Astrocyte (in vitro differentiated cells and primary cell): ENCODE results near the gene EPS15. TPM values are rescaled to one million over a fixed set of nuclear protein-coding genes. Genes with fewer than 3 reads are reported as not detected.

Experiments used
- DNase-seq: peaks from one replicate; pipeline ENCODE4 v3.0.0-alpha.2; 2010; ENCODE audit warnings: low read depth
- FAIRE-seq: peaks from 2 replicates; lab custom pipeline; 2011; peaks lifted over from hg19 to GRCh38; lab: Jason Lieb, UNC
- H2AFZ ChIP-seq: 2 replicates; pipeline ENCODE4 v1.6.0; 2012; ENCODE audit warnings: low read depth, low read length, inconsistent platforms
- H3K27ac ChIP-seq: 2 replicates; pipeline ENCODE4 v1.5.1; 2011; ENCODE audit warnings: low read depth, low read length, inconsistent platforms
- H3K27me3 ChIP-seq: 2 replicates; pipeline ENCODE4 v1.6.0; 2011; ENCODE audit warnings: low read length, inconsistent platforms; ENCODE audit not compliant: insufficient read depth
- H3K36me3 ChIP-seq: 2 replicates; pipeline ENCODE4 v1.5.1; 2011; ENCODE audit warnings: low read length, inconsistent platforms; ENCODE audit not compliant: insufficient read depth
- H3K4me1 ChIP-seq: 2 replicates; pipeline ENCODE4 v1.5.1; 2011; ENCODE audit warnings: low read length, inconsistent platforms; ENCODE audit not compliant: insufficient read depth
- H3K4me2 ChIP-seq: 2 replicates; pipeline ENCODE4 v1.6.0; 2012; ENCODE audit warnings: low read length, inconsistent platforms
- H3K4me3 ChIP-seq: 2 replicates; pipeline ENCODE4 v1.5.1; 2011; ENCODE audit warnings: low read depth, mild to moderate bottlenecking, low read length, inconsistent platforms; ENCODE audit not compliant: insufficient read depth
- H3K79me2 ChIP-seq: 2 replicates; pipeline ENCODE4 v1.6.0; 2012; ENCODE audit warnings: mild to moderate bottlenecking, low read length, inconsistent platforms; ENCODE audit not compliant: insufficient read depth
- H3K9ac ChIP-seq: 2 replicates; pipeline ENCODE4 v1.6.0; 2012; ENCODE audit warnings: mild to moderate bottlenecking, low read length, inconsistent platforms
- H3K9me3 ChIP-seq: 2 replicates; pipeline ENCODE4 v1.5.1; 2012; ENCODE audit warnings: low read depth, mild to moderate bottlenecking, low read length, inconsistent platforms; ENCODE audit not compliant: insufficient read depth
- H4K20me1 ChIP-seq: 2 replicates; pipeline ENCODE4 v1.6.0; 2012; ENCODE audit warnings: low read length, inconsistent platforms; ENCODE audit not compliant: insufficient read depth
- H3K27ac Mint-ChIP-seq: one replicate; pipeline ENCODE4 v1.8.0; 2021; ENCODE audit warnings: mild to moderate bottlenecking, mixed read lengths; ENCODE audit not compliant: unreplicated experiment
- H3K27me3 Mint-ChIP-seq: one replicate; pipeline ENCODE4 v1.8.0; 2021; ENCODE audit warnings: low read depth, mixed read lengths; ENCODE audit not compliant: unreplicated experiment
- H3K36me3 Mint-ChIP-seq: one replicate; pipeline ENCODE4 v1.8.0; 2021; ENCODE audit warnings: low read depth, mixed read lengths; ENCODE audit not compliant: unreplicated experiment
- H3K4me1 Mint-ChIP-seq: one replicate; pipeline ENCODE4 v1.8.0; 2021; ENCODE audit warnings: low read depth, mixed read lengths; ENCODE audit not compliant: unreplicated experiment
- H3K4me3 Mint-ChIP-seq: one replicate; pipeline ENCODE4 v1.8.0; 2021; ENCODE audit warnings: mild to moderate bottlenecking, moderate library complexity, mixed read lengths; ENCODE audit not compliant: unreplicated experiment
- H3K9me3 Mint-ChIP-seq: one replicate; pipeline ENCODE4 v1.8.0; 2021; ENCODE audit warnings: mild to moderate bottlenecking, mixed read lengths; ENCODE audit not compliant: unreplicated experiment
- CTCF ChIP-seq: IDR thresholded peaks from 2 replicates; pipeline ENCODE4 v1.5.1; 2011; ENCODE audit warnings: low read depth, mild to moderate bottlenecking, inconsistent platforms, low read length, moderate library complexity; ENCODE audit not compliant: insufficient read depth
- EZH2 ChIP-seq: IDR thresholded peaks from 2 replicates; pipeline ENCODE4 v1.6.1; 2012; ENCODE audit warnings: mild to moderate bottlenecking, low read length, inconsistent platforms; ENCODE audit not compliant: insufficient read depth
- total RNA-seq: library from RNA; stranded (reverse); gene quantifications from 2 replicates; pipeline ENCODE4 v1.2.1, GENCODE V29; 2021

EPS15 gene
- total RNA-seq, 1 donor from 2014 or later = 70.6 TPM

GRCh38 chr1:51553911-51554310, 34.8 kb upstream of the EPS15 start:
- no peak for FAIRE-seq
- no peak overlapping the region for H3K27ac Mint-ChIP-seq

GRCh38 chr1:51552929-51553807, 34.1 kb upstream of the EPS15 start:
- Histone ChIP-seq H3K79me2 (no peaks in the 10 kb centered on the region), H3K4me3 (no peak overlapping the region), H3K27ac (no peak overlapping the region), H4K20me1 (no peaks in the 10 kb centered on the region), H3K9ac (no peak overlapping the region), H3K4me2 (no peak overlapping the region), H3K9me3 (no peaks in the 10 kb centered on the region), H3K36me3 (no peaks in the 10 kb centered on the region), H3K27me3 (no peaks in the 10 kb centered on the region), H2AFZ (no peak overlapping the region), H3K4me1 (peaks cover under 1% of the 10 kb centered on the region)
- Mint-ChIP-seq H3K27ac (no peak overlapping the region), H3K4me3 (no peak overlapping the region), H3K4me1 (peaks cover 8% of the 10 kb centered on the region), H3K9me3 (no peaks in the 10 kb centered on the region), H3K36me3 (no peaks in the 10 kb centered on the region), H3K27me3 (no peaks in the 10 kb centered on the region)
- FAIRE-seq (no peak), DNase-seq (no peak)
- TF ChIP-seq CTCF (no peak), EZH2 (no peak)

More at GRCh38 chr1:51553911-51554310, 34.8 kb upstream of the EPS15 start:
- no peaks in the 10 kb centered on the region for H3K79me2 ChIP-seq
- H3K27me3 ChIP-seq = no peaks in the 10 kb centered on the region
- H3K4me1 Mint-ChIP-seq = peaks cover 13% of the 10 kb centered on the region
- no peaks in the 10 kb centered on the region for H3K9me3 Mint-ChIP-seq
- H3K4me3 ChIP-seq = no peak overlapping the region
- no peak for DNase-seq
- H3K4me3 Mint-ChIP-seq = no peak overlapping the region
- no peaks in the 10 kb centered on the region for H4K20me1 ChIP-seq
- no peak overlapping the region for H3K27ac ChIP-seq
- no peak for TF ChIP-seq CTCF
- no peak for TF ChIP-seq EZH2
- H2AFZ ChIP-seq = no peak overlapping the region
- no peaks in the 10 kb centered on the region for H3K36me3 Mint-ChIP-seq
- no peaks in the 10 kb centered on the region for H3K9me3 ChIP-seq
- no peaks in the 10 kb centered on the region for H3K27me3 Mint-ChIP-seq
- H3K4me1 ChIP-seq = peaks cover 8% of the 10 kb centered on the region
- no peak overlapping the region for H3K9ac ChIP-seq
- no peaks in the 10 kb centered on the region for H3K36me3 ChIP-seq
- H3K4me2 ChIP-seq = no peak overlapping the region

GRCh38 chr1:51551848-51552296, 32.8 kb upstream of the EPS15 start:
- H3K4me1 ChIP-seq = no peaks in the 10 kb centered on the region
- no peaks in the 10 kb centered on the region for H3K9me3 ChIP-seq
- H3K27ac ChIP-seq = no peak overlapping the region
- H3K27me3 Mint-ChIP-seq = no peaks in the 10 kb centered on the region
- no peaks in the 10 kb centered on the region for H4K20me1 ChIP-seq
- no peak overlapping the region for H3K4me3 Mint-ChIP-seq
- TF ChIP-seq CTCF (no peak), EZH2 (no peak)
- H3K79me2 ChIP-seq = no peaks in the 10 kb centered on the region
- no peaks in the 10 kb centered on the region for H3K36me3 Mint-ChIP-seq
- no peaks in the 10 kb centered on the region for H3K27me3 ChIP-seq
- peaks cover 7% of the 10 kb centered on the region for H3K4me1 Mint-ChIP-seq
- no peak overlapping the region for H3K9ac ChIP-seq
- DNase-seq = no peak
- no peak overlapping the region for H2AFZ ChIP-seq
- H3K4me2 ChIP-seq = no peak overlapping the region
- H3K4me3 ChIP-seq = no peak overlapping the region
- no peaks in the 10 kb centered on the region for H3K9me3 Mint-ChIP-seq
- H3K27ac Mint-ChIP-seq = no peak overlapping the region
- no peaks in the 10 kb centered on the region for H3K36me3 ChIP-seq
- FAIRE-seq = no peak
